HCT116 (cell line): ENCODE results near the gene PPIF.

ENCODE experiments used
- ATF3 ChIP-seq: IDR thresholded peaks from 2 replicates; pipeline ENCODE4 v1.6.1; 2012
- EZH2 ChIP-seq: fragments of 200-600 bp; sonication (generic); IDR thresholded peaks from 2 replicates; pipeline ENCODE4 v1.6.1; 2017; ENCODE audit warnings: antibody characterized with exemption, mixed run types
- JUND ChIP-seq: IDR thresholded peaks from 2 replicates; pipeline ENCODE4 v1.6.1; 2012
- POLR2A ChIP-seq: IDR thresholded peaks from 2 replicates; pipeline ENCODE4 v1.7.0; 2011; ENCODE audit warnings: borderline replicate concordance; ENCODE audit not compliant: insufficient read depth, insufficient read length; ENCODE audit errors: extremely low read depth
- POLR2AphosphoS5 ChIP-seq: IDR thresholded peaks from 2 replicates; pipeline ENCODE4 v1.6.1; 2011; ENCODE audit warnings: mild to moderate bottlenecking, low read depth, low read length, moderate library complexity
- SP1 ChIP-seq: IDR thresholded peaks from 2 replicates; pipeline ENCODE4 v1.6.1; 2012; ENCODE audit warnings: low read depth
- YY1 ChIP-seq: IDR thresholded peaks from 2 replicates; pipeline ENCODE4 v1.6.1; 2011; ENCODE audit warnings: low read length, low read depth, moderate library complexity, mild to moderate bottlenecking; ENCODE audit not compliant: insufficient replicate concordance; ENCODE audit errors: extremely low read depth
- ZNF274 ChIP-seq: fragments of 200-500 bp; sonication (Bioruptor generic); IDR thresholded peaks from 2 replicates; pipeline ENCODE4 v1.6.1; 2014; ENCODE audit warnings: mild to moderate bottlenecking, low read depth, low read length, inconsistent platforms
- TF ChIP-seq, protein P1 (sequence below), 3 experiments: fragments of 200-600 bp in 1 of 3; sonication (generic) in 1 of 3; IDR thresholded peaks in 2 of 3; conservative IDR thresholded peaks in 1 of 3; 2 replicates each; pipeline ENCODE4 v1.5.1; 2012 to 2017; ENCODE audit warnings: low read depth in 2 of 3, low read length in 2 of 3, antibody characterized with exemption in 1 of 3, borderline replicate concordance in 1 of 3, control low read depth in 1 of 3, mild to moderate bottlenecking in 1 of 3, mixed read lengths in 1 of 3, mixed run types in 1 of 3, moderate library complexity in 1 of 3; ENCODE audit not compliant: insufficient read depth in 1 of 3
- TF ChIP-seq, protein P2 (sequence below): IDR thresholded peaks from 2 replicates; pipeline ENCODE4 v1.6.1; 2012; ENCODE audit warnings: low read depth

GRCh38 chr10:79336739-79337138 lies 10.5 kb upstream of the PPIF start:
- TF ChIP-seq SP1 (no peak), JUND (no peak), POLR2A (no peak), ATF3 (no peak), POLR2AphosphoS5 (no peak), ZNF274 (no peak), EZH2 (no peak), YY1 (no peak)
- TF ChIP-seq, protein P1, sequence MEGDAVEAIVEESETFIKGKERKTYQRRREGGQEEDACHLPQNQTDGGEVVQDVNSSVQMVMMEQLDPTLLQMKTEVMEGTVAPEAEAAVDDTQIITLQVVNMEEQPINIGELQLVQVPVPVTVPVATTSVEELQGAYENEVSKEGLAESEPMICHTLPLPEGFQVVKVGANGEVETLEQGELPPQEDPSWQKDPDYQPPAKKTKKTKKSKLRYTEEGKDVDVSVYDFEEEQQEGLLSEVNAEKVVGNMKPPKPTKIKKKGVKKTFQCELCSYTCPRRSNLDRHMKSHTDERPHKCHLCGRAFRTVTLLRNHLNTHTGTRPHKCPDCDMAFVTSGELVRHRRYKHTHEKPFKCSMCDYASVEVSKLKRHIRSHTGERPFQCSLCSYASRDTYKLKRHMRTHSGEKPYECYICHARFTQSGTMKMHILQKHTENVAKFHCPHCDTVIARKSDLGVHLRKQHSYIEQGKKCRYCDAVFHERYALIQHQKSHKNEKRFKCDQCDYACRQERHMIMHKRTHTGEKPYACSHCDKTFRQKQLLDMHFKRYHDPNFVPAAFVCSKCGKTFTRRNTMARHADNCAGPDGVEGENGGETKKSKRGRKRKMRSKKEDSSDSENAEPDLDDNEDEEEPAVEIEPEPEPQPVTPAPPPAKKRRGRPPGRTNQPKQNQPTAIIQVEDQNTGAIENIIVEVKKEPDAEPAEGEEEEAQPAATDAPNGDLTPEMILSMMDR (IDR thresholded peaks at IDR 0.05 in 2 of 3, conservative IDR thresholded peaks at IDR 0.05 in 1 of 3; ENCODE audit: borderline replicate concordance in 1 of 3, insufficient read depth in 1 of 3, low read depth in 2 of 3, low read length in 2 of 3): no peak
- TF ChIP-seq, protein P2, sequence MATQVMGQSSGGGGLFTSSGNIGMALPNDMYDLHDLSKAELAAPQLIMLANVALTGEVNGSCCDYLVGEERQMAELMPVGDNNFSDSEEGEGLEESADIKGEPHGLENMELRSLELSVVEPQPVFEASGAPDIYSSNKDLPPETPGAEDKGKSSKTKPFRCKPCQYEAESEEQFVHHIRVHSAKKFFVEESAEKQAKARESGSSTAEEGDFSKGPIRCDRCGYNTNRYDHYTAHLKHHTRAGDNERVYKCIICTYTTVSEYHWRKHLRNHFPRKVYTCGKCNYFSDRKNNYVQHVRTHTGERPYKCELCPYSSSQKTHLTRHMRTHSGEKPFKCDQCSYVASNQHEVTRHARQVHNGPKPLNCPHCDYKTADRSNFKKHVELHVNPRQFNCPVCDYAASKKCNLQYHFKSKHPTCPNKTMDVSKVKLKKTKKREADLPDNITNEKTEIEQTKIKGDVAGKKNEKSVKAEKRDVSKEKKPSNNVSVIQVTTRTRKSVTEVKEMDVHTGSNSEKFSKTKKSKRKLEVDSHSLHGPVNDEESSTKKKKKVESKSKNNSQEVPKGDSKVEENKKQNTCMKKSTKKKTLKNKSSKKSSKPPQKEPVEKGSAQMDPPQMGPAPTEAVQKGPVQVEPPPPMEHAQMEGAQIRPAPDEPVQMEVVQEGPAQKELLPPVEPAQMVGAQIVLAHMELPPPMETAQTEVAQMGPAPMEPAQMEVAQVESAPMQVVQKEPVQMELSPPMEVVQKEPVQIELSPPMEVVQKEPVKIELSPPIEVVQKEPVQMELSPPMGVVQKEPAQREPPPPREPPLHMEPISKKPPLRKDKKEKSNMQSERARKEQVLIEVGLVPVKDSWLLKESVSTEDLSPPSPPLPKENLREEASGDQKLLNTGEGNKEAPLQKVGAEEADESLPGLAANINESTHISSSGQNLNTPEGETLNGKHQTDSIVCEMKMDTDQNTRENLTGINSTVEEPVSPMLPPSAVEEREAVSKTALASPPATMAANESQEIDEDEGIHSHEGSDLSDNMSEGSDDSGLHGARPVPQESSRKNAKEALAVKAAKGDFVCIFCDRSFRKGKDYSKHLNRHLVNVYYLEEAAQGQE: no peak
